AG04450 (cell line): ENCODE results near the gene PCNX2. TPM values are rescaled to one million over a fixed set of nuclear protein-coding genes. Genes with fewer than 3 reads are reported as not detected.

ENCODE experiments used
- CTCF ChIA-PET: fragments of 300-600, 350-600 bp; formaldehyde crosslinking; extraction: SDS; loops from one replicate; lab custom pipeline; 2022; ENCODE audit warnings: antibody characterized with exemption, inconsistent platforms; lab: Charles Lee
- POLR2A ChIA-PET: fragments of 350-600 bp; formaldehyde crosslinking; extraction: SDS; loops from one replicate; lab custom pipeline; 2021; ENCODE audit warnings: antibody characterized with exemption, inconsistent platforms; lab: Yijun Ruan, JAX
- DNase-seq: peaks from one replicate; pipeline ENCODE4 v3.0.0-alpha.2; 2011; ENCODE audit warnings: low read depth, low spot score
- H3K27ac ChIP-seq: one replicate; pipeline ENCODE4 v1.5.1; 2012; ENCODE audit warnings: low read depth, low read length, control low read depth
- H3K27me3 ChIP-seq: one replicate; pipeline ENCODE4 v1.6.0; 2012; ENCODE audit warnings: low read length; ENCODE audit not compliant: control insufficient read depth, insufficient read depth
- H3K4me3 ChIP-seq: 2 replicates; pipeline ENCODE4 v1.5.1; 2011; ENCODE audit warnings: mild to moderate bottlenecking, low read depth, low read length, control low read depth
- H3K9me3 ChIP-seq: 2 replicates; pipeline ENCODE4 v1.5.1; 2012; ENCODE audit warnings: low read length; ENCODE audit not compliant: control insufficient read depth, insufficient read depth
- polyA plus RNA-seq: library from polyadenylated mRNA; depleted of rRNA; stranded (reverse); fragments of >200 nt; gene quantifications from 2 replicates; pipeline ENCODE4 v1.2.3, GENCODE V29; 2011
- TF ChIP-seq, protein P1 (sequence below): IDR thresholded peaks from 2 replicates; pipeline ENCODE4 v1.5.1; 2011; ENCODE audit warnings: low read depth, low read length, control low read depth, inconsistent platforms

Gene PCNX2
- polyA plus RNA-seq, 1 experiment: 29.8 TPM

DNA sequence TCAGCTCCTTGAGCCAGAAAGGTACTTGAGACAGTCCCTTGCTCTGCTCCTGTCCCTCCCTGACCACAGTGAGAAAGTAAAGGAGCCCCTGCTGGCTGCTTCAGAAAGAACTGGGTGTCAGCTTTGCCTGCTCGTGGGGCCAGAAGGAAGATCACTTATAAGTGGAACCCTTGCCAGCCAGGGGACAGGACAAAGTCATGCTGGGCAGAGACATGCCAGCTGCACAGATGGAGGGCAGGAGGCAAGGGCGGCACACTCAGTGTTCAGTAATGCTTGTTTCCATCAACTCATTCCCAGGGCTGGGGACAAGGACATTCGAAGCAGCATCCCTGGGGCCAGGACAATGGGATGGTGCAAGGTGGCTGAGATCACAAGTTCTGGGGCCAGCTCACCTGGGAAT, 303.3 kb downstream of the PCNX2 start:
- POLR2A ChIA-PET: no interaction called here
- TF ChIP-seq, protein P1, sequence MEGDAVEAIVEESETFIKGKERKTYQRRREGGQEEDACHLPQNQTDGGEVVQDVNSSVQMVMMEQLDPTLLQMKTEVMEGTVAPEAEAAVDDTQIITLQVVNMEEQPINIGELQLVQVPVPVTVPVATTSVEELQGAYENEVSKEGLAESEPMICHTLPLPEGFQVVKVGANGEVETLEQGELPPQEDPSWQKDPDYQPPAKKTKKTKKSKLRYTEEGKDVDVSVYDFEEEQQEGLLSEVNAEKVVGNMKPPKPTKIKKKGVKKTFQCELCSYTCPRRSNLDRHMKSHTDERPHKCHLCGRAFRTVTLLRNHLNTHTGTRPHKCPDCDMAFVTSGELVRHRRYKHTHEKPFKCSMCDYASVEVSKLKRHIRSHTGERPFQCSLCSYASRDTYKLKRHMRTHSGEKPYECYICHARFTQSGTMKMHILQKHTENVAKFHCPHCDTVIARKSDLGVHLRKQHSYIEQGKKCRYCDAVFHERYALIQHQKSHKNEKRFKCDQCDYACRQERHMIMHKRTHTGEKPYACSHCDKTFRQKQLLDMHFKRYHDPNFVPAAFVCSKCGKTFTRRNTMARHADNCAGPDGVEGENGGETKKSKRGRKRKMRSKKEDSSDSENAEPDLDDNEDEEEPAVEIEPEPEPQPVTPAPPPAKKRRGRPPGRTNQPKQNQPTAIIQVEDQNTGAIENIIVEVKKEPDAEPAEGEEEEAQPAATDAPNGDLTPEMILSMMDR: no peak
- H3K9me3 ChIP-seq: peaks cover 8% of the 10 kb centered on the region
- CTCF ChIA-PET: interaction anchor here (0.7 kb wide), 1 partner anchor 365 kb away, joined by 3 read pairs; no protein-coding TSS in a partner anchor
- no peak overlapping the region for H3K4me3 ChIP-seq
- no peak overlapping the region for H3K27ac ChIP-seq
- no peaks in the 10 kb centered on the region for H3K27me3 ChIP-seq
- DNase-seq: no peak

DNA sequence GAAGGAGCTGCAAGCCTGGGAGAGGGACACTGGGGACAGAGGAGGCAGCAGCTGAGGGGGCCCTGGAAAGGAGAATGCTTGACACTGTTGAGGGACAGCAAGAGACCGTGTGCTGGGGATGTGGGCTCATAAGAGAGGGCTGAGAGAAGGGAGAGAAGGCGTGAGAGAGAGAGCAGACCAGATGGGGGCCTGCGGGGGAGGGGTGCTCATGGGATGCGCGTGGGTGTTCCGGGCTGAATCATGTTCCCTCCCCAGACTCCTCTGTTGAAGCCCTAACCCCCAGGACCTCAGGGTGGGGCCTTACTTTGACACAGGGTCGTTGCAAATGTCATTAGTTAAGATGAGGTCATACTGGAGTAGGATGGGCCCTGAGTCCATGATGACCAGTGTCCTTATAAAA, 304.3 kb downstream of the PCNX2 start:
- H3K9me3 ChIP-seq: peaks cover 8% of the 10 kb centered on the region
- H3K27ac ChIP-seq: no peak overlapping the region
- ChIA-PET POLR2A (no interaction called here), CTCF (interaction anchor here (0.7 kb wide), 1 partner anchor 364 kb away, joined by 3 read pairs; no protein-coding TSS in a partner anchor)
- DNase-seq: no peak
- H3K27me3 ChIP-seq: no peaks in the 10 kb centered on the region
- TF ChIP-seq, protein P1: no peak
- no peak overlapping the region for H3K4me3 ChIP-seq

DNA sequence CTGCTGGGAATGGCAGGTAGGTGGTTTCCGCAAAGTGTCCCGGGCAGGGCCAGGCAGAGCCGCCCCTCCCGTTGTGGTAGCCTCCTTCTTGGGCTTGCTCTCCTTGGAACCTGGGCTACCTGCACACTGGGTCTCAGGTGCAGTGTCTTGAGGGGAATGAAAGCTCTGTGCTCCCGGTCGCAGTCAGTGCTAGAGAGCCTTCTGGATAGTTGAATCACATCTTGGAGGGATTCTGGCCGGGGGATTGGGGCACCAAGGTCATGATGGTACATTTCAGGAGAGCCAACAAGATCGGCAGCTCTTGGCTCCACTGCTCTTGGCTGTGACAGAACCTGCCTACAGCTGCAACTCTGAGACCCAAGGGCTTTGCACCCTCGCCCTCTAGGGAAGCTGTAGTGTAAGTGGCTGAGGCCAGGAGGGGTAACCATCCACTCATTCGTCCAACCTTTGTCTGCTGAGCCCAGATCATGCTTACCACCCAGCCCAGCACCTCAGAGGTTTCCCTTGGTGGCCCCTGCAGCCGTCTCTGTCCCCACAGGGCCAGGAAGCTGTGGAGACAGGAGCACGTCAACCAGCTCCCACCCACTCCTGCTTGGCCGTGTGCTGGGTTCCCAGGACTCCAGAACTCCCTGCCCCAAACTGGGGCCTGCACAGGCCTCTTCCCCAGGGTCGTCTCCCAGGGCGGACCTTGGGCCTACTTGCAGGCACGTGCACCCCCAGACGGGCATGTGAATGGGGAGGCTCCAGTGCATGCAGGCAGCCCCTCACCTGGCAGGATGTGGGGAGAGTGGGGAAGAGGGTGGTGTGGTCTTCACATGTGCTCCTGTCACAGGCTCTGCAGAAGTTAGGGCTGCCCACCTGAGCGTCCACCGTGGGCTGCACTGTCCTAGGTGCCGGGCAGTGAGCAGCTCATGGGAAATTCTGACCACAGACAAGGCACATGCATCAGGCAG, 305.1 kb downstream of the PCNX2 start:
- CTCF ChIA-PET: interaction anchor here (0.5 kb wide), 1 partner anchor 48 kb away, joined by 3 read pairs; no protein-coding TSS in a partner anchor

DNA sequence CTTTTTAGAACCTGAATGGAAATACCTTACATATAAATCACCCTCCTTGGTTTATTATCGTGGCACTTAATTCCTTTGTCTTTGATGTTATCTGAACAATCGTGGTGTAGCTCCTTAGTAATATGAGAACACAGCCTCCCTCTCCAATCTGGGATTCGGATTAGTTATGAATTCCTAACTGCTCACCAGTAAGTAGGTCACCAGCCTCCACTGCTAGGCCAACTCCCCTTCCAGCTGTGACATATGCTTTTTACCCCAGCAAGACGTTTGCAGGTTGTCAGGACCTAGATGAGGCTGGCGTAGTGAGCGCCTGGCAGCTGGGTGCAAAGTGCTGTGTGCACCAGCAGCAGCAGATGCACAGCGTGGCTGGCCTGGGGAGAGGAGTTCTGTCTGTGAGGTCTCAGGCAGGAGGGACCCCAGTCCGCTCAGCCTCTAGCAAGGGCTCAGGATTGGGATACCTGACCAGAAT, 306.9 kb downstream of the PCNX2 start:
- POLR2A ChIA-PET: interaction anchor here (0.9 kb wide), 1 partner anchor 11 kb away, joined by 5 read pairs; no protein-coding TSS in a partner anchor
- DNase-seq: peak; percentile 59

More for the DNA sequence above, 305.1 kb downstream of the PCNX2 start:
- Histone ChIP-seq H3K9me3 (peaks cover 13% of the 10 kb centered on the region), H3K27me3 (no peaks in the 10 kb centered on the region), H3K4me3 (no peak overlapping the region), H3K27ac (no peak overlapping the region)
- DNase-seq: no peak
- TF ChIP-seq, protein P1: no peak
- POLR2A ChIA-PET: interaction anchor here (1.1 kb wide), 1 partner anchor 15 kb away, joined by 4 read pairs; no protein-coding TSS in a partner anchor

More for the DNA sequence above, 306.9 kb downstream of the PCNX2 start:
- Histone ChIP-seq H3K4me3 (no peak overlapping the region), H3K27ac (no peak overlapping the region), H3K27me3 (no peaks in the 10 kb centered on the region), H3K9me3 (peaks cover 8% of the 10 kb centered on the region)
- TF ChIP-seq, protein P1: no peak
- CTCF ChIA-PET: no interaction called here
